ENCODE measurements around the gene AGBL4.

The AGBL4 gene

DNA sequence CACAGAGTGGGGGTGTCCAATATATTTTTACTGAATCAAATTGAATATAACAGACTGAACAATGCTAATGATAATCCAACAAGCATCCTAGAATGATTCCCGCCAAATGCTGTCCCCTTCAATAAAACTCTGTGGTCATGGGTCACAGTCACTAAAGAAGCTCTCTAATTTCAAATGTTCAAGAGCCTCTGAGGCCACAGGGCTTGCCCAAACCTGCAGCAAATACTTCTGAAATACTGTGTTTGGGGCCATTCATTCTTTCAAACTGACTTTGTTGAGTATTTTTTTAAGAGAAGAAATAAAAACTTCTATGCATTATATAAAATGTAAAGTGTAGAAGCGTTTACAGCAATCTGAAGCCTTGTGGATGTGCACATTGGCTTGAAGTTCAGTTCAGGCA is 1239.5 kb downstream of the AGBL4 start:
- no peak for DNase-seq (ENCODE audit: low read depth)
- TF ChIP-seq, protein P1, sequence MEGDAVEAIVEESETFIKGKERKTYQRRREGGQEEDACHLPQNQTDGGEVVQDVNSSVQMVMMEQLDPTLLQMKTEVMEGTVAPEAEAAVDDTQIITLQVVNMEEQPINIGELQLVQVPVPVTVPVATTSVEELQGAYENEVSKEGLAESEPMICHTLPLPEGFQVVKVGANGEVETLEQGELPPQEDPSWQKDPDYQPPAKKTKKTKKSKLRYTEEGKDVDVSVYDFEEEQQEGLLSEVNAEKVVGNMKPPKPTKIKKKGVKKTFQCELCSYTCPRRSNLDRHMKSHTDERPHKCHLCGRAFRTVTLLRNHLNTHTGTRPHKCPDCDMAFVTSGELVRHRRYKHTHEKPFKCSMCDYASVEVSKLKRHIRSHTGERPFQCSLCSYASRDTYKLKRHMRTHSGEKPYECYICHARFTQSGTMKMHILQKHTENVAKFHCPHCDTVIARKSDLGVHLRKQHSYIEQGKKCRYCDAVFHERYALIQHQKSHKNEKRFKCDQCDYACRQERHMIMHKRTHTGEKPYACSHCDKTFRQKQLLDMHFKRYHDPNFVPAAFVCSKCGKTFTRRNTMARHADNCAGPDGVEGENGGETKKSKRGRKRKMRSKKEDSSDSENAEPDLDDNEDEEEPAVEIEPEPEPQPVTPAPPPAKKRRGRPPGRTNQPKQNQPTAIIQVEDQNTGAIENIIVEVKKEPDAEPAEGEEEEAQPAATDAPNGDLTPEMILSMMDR (conservative IDR thresholded peaks at IDR 0.05; ENCODE audit: low read depth, low read length), result no peak

DNA sequence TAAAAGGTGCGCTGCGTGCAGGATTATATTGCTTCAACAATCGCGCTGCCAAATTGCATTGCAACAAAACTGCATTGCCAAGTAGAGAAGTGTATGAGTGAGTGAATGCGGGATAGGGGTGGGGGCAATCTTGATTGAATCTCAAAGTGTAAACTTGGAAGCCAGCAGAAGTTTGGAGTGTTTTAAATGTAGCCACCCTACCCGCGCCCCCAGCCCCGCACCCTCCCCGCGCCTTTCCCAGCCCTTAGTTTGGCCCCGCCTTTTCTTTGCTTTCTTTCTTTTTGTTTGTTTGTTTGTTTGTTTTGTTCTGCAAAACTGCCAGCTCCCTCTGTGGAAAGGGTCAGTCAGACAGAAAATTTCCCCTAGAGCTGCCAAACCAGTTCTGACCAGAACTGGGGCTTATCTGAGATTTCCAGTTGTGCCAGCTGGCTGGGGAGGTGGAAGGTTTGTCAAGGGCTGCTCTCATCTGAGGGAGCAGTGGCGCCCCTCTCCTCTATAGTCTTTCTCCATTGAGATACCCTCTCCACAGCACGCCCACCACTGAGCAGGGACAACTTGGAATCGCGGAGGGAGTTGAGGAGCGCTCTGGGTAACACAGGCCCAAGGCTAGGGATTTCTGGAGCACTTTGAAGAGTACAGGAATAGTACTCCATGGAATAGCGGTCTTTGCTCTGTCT is 1246.4 kb downstream of the AGBL4 start:
- no peak for DNase-seq (ENCODE audit: low read depth)
- TF ChIP-seq, protein P1 (conservative IDR thresholded peaks at IDR 0.05; ENCODE audit: low read depth, low read length), result no peak
- H3K4me3 ChIP-seq (ENCODE audit: low read depth, low read length), result no peak overlapping the region

More for the DNA sequence above, 1239.5 kb downstream of the AGBL4 start:
- no peak overlapping the region for H3K4me3 ChIP-seq (ENCODE audit: low read depth, low read length)

DNA sequence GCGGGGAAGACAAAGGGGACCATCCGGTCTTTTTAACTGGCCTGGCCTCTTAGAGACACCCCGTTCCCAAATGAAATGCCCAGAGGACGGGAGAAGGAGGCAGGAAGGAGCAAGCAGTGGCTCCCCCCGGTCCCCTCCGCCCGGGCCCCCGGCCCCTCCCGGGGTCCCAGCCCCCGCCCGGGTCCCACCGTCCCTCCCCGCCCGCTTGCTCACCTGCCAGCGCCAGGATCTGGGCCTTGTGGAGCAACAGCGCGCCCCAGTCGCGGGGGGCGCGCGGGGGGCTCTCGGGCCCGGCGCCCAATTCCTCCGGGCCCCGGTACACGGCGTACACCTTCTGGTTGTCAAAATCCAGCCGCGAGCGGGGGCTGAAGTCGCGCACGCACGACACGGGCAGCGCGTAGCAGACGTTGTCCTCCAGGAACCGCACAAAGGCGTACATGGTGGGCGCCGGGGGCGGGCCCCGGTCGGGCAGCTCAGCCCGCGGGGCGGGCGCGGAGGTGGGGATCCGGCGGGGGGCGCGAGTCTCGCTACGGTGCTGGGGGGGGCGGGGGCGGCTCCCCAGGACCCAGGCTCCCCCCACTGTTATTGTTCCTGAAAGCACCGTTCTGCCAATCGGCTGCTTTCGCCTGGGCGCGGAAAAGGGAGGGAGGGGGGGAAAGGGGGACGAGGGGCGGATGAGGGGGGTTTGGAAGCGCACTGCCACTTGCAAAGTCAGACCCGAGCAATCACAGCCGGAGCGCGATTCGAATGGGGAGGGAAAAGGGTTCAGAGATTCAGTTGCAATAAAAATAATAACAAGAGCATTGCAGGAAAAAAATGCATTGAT is 1247.1 kb downstream of the AGBL4 start, which contains the start of gene BEND5:
TSS of gene BEND5 (minus strand) at position 499 of the 826 bp plus-strand sequence. CDS start at position 439, 60 bp downstream.
- no peak for DNase-seq (ENCODE audit: low read depth)
- H3K4me3 ChIP-seq (ENCODE audit: low read depth, low read length), result peak within 1 kb of the TSS; percentile 34
- TF ChIP-seq, protein P1 (conservative IDR thresholded peaks at IDR 0.05; ENCODE audit: low read depth, low read length), result no peak

DNA sequence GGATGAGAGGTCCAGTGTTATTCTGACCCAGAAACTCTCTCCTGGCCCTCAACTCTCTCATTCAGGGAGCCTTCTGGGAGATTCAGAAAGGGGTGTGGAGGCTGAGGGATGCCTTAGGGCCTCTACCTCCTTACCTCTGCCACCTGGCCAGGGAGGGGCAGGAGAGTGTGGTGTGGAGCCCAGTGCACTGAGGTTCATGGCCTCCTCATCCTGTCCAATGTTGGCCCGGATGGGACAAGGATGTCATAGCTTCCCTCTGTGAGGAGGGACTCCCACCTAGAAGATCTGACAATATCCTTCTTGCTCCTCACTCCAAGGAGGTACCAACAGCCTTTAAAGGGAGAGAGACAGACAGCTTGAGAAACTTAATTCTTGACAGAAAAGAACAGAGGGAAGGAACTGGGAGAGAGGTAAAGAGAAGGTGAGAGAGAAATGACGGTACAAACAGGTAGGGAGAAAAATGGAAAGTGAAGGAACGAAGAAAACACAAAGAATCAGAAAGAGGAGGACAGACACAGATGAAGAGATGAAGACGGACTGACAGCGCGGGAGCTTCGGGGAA is 1247.8 kb downstream of the AGBL4 start:
- no peak overlapping the region for H3K4me3 ChIP-seq (ENCODE audit: low read depth, low read length)
- no peak for DNase-seq (ENCODE audit: low read depth)
- TF ChIP-seq, protein P1 (conservative IDR thresholded peaks at IDR 0.05; ENCODE audit: low read depth, low read length), result no peak

DNA sequence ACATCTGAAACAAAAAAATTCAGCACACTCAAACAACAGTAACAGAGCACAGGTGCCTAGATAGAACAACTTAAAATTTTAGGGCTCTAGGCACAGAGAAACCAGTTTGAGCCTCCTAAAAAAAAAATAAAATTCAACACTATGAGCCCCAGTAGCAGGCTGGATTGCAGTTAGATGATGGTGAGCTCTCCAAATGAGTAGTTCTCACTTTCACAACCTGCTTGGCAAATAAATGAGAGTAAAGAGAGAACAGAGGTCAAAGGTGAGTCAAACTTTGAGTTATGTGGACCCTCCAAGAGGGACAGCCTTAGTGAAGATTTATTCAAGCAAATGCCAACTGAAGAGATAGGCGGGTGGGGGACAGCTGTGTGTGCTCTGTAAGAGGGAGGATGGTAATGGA is 1250.6 kb downstream of the AGBL4 start:
- H3K4me3 ChIP-seq (ENCODE audit: low read depth, low read length), result no peak overlapping the region
- DNase-seq (ENCODE audit: low read depth), result no peak
- TF ChIP-seq, protein P1 (conservative IDR thresholded peaks at IDR 0.05; ENCODE audit: low read depth, low read length), result no peak

DNA sequence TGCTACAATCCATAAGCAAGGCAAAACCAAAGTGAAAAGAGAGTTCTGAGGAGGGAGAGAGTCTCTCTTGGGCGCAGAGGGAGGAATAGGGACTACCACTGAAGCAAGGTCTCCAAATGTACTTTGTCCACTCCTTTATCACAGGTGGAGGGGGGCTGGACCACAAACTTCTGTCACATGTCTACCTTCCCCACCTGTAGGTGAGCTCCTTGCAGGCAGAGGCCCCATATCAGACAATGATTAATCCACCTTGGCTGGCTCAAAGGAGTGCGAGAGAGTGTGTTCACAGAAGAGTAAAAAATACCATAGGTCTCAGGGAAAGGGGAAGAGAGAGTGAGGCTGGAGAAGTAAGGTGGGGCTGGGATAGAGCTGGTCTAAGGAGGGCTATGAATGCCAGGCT is 1251.5 kb downstream of the AGBL4 start:
- TF ChIP-seq, protein P1 (conservative IDR thresholded peaks at IDR 0.05; ENCODE audit: low read depth, low read length), result no peak
- no peak for DNase-seq (ENCODE audit: low read depth)
- no peak overlapping the region for H3K4me3 ChIP-seq (ENCODE audit: low read depth, low read length)

Measured in choroid plexus epithelial cell (primary cell).